Activated CD4-positive, alpha-beta T cell treated with anti-CD3 and anti-CD28 coated beads, Interleukin-2, amount 10 ng/mL, durations not matched to agents 24 days and 14 days (primary cell): ENCODE data around the gene CHCHD6. TPM values are rescaled to one million over a fixed set of nuclear protein-coding genes. Genes with fewer than 3 reads are reported as not detected.

Experiments used
- DNase-seq: peaks from one replicate; pipeline ENCODE4 v3.0.0; 2022
- H3K27ac Mint-ChIP-seq: one replicate; pipeline ENCODE4 v1.8.0; 2022; ENCODE audit warnings: mild to moderate bottlenecking, mixed read lengths
- H3K27me3 Mint-ChIP-seq: one replicate; pipeline ENCODE4 v1.8.0; 2022; ENCODE audit warnings: mixed read lengths
- H3K36me3 Mint-ChIP-seq: one replicate; pipeline ENCODE4 v1.8.0; 2022; ENCODE audit warnings: low read depth, mild to moderate bottlenecking, mixed read lengths
- H3K4me1 Mint-ChIP-seq: one replicate; pipeline ENCODE4 v1.8.0; 2021; ENCODE audit warnings: mixed read lengths
- H3K4me3 Mint-ChIP-seq: one replicate; pipeline ENCODE4 v1.8.0; 2022; ENCODE audit warnings: mild to moderate bottlenecking, moderate library complexity, mixed read lengths
- H3K9me3 Mint-ChIP-seq: one replicate; pipeline ENCODE4 v1.8.0; 2021; ENCODE audit warnings: mixed read lengths
- intact Hi-C: fragments of 100-400 bp; cut with micrococcal nuclease; formaldehyde crosslinking; loops from one replicate; pipeline ENCODE4 v1.15.1; 2023
- total RNA-seq: library from RNA; stranded (reverse); gene quantifications from 2 replicates; pipeline ENCODE4 v1.2.3, GENCODE V29; 2022

CHCHD6 gene
- total RNA-seq, 1 donor from 2014 or later: 18.5 TPM

DNA sequence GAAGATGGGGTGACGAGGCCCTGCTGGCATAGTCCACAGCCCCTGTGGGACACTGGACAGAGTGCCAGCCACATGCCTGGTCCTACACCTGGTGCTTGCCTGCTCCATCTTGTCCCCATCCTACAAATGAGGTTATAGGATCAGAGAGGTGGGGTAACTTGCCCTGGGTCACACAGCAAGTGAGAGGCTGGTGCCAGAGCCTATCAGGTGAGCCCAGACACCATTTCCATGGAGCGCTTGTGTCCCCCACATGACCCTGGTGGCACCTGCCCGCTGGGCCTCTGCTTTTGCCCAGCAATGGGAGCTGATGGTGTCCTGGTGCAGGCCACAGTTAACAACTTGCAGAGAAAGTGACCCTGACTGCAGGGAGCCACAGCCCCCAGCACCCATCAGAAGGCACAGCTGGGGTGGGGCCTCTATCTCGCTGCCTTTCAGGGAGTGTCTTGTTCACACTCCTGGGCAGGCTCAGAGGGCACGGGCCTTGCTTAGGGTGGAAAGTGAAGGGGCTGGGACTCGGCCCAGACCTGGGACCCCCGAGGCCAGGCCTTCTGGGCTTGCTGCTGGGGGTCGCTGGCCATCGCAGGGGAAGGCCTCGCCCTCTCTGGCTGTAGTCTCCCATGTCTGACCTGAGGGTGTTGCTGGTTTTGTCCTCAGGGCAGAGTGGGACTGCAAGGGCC lies 286.1 kb downstream of the CHCHD6 start:
- intact Hi-C loops: no loop called here
- Mint-ChIP-seq H3K27me3 (no peaks in the 10 kb centered on the region), H3K4me1 (peaks cover 2% of the 10 kb centered on the region)

GRCh38 chr3:126990890-126991289 lies 286.9 kb downstream of the CHCHD6 start:
- Mint-ChIP-seq H3K9me3 (no peaks in the 10 kb centered on the region), H3K4me1 (peaks cover 2% of the 10 kb centered on the region), H3K4me3 (no peak overlapping the region), H3K27me3 (no peaks in the 10 kb centered on the region), H3K36me3 (no peaks in the 10 kb centered on the region), H3K27ac (no peak overlapping the region)
- intact Hi-C loops: no loop called here
- DNase-seq: no peak

More for the DNA sequence above, 286.1 kb downstream of the CHCHD6 start:
- H3K4me3 Mint-ChIP-seq: no peak overlapping the region
- no peaks in the 10 kb centered on the region for H3K9me3 Mint-ChIP-seq
- H3K27ac Mint-ChIP-seq: no peak overlapping the region
- no peak for DNase-seq
- no peaks in the 10 kb centered on the region for H3K36me3 Mint-ChIP-seq

GRCh38 chr3:126991366-126992200 lies 287.5 kb downstream of the CHCHD6 start:
- intact Hi-C loops: no loop called here
- H3K27ac Mint-ChIP-seq: no peak overlapping the region

DNA sequence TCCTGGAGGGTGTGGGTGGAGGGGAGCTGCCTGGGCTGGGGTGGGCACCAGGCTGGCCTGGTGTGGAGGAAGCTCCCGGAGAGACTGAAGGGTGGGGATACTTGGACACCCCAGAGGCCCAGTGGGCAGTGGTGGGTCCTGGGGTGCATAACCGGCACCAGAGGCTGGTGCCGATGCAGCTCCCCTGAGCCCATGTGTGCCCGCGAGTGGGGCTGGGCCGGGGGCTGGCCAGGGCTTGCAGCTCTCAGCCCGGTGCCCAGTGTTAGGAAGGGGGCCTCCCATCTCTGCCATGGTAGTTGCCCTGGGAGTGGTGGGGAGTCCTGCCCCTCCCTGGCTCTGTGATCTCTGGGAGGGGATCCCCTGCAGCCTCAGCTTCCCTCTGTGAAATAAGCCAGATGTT lies 288.2 kb downstream of the CHCHD6 start:
- DNase-seq: no peak
- no peak overlapping the region for H3K4me3 Mint-ChIP-seq
- H3K27ac Mint-ChIP-seq: no peak overlapping the region
- no peaks in the 10 kb centered on the region for H3K36me3 Mint-ChIP-seq
- H3K4me1 Mint-ChIP-seq: peaks cover under 1% of the 10 kb centered on the region
- H3K9me3 Mint-ChIP-seq: no peaks in the 10 kb centered on the region
- intact Hi-C loops: no loop called here
- no peaks in the 10 kb centered on the region for H3K27me3 Mint-ChIP-seq

More at GRCh38 chr3:126991366-126992200, 287.5 kb downstream of the CHCHD6 start:
- no peaks in the 10 kb centered on the region for H3K27me3 Mint-ChIP-seq
- H3K4me1 Mint-ChIP-seq: peaks cover 2% of the 10 kb centered on the region
- no peak overlapping the region for H3K4me3 Mint-ChIP-seq
- no peaks in the 10 kb centered on the region for H3K9me3 Mint-ChIP-seq
- DNase-seq: no peak
- no peaks in the 10 kb centered on the region for H3K36me3 Mint-ChIP-seq

DNA sequence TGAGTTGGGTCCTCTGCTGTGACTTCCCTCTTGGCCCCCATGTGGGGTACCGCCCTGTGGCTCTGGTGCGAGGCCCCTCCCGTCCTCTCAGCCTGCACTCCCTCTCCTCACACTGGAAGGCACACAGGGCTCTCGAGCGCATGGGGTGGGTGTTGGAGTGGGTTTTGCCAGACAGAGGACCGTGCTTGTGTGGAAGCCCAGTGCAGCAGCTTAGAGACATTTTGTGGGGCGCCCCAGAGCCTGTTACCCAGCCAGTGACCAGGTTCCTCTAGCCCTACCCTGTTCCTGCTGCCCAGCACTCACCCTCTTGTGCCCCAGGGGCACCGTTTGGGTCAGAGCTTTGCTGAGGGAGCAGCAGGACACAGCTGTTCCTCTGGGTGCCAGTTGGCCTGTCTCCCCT lies 288.7 kb downstream of the CHCHD6 start:
- Mint-ChIP-seq H3K27me3 (no peaks in the 10 kb centered on the region), H3K36me3 (no peaks in the 10 kb centered on the region), H3K27ac (no peak overlapping the region), H3K4me1 (no peaks in the 10 kb centered on the region), H3K4me3 (no peak overlapping the region), H3K9me3 (no peaks in the 10 kb centered on the region)
- DNase-seq: no peak
- intact Hi-C loops: no loop called here

DNA sequence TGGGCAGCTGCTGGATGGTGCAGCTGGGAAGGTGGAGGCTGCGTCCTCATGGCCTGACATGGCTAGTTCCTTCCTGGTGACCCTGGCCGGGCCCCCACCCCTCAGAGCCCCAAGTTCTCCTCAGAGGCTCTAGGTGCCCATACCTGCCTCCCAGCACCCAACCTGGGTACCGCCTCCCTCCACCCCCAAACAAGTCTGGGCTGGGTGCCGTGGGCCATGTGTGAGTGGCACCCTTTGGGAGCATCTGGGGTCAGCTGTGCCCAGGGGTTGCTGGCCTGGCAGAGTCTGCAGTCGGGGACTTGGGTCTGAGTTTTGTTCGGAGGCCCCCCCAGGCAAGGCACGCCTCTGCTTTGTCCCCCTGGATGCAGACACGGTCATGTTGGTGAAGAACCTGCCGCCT lies 289.4 kb downstream of the CHCHD6 start:
- Mint-ChIP-seq H3K36me3 (no peaks in the 10 kb centered on the region), H3K27me3 (no peaks in the 10 kb centered on the region), H3K4me1 (no peaks in the 10 kb centered on the region), H3K9me3 (no peaks in the 10 kb centered on the region), H3K4me3 (no peak overlapping the region), H3K27ac (no peak overlapping the region)
- no peak for DNase-seq
- intact Hi-C loops: no loop called here

DNA sequence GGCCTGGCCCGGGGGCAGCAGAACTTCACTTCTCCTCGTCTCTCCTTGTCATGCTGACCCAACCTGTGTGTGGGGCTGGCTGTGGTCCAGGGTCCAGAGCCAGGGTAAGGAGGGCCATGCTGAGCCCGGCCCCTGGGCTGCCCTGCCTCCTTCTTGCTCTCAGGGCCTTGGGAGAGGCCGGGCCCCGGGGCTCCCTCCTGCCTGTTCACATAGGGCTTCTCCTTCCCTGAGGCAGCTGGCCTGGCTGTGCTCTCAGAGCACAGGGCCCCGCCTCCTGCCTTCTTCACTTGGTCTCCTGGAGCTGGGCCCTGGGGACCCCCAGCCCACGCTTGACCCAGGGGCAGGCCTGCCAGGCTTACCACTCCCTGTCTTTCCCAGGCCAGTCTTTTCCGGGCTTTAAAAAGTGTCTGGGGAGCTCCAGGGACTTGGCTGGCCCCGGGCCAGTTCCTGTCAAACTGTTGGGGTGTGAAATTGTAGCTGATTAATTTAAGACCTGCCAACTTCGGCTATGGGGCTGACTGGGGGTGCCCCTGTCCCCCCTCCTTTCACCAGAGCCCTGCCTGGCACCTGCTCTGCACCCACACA lies 290.7 kb downstream of the CHCHD6 start:
- Mint-ChIP-seq H3K36me3 (no peaks in the 10 kb centered on the region), H3K4me1 (no peaks in the 10 kb centered on the region), H3K27me3 (no peaks in the 10 kb centered on the region), H3K27ac (no peak overlapping the region), H3K9me3 (no peaks in the 10 kb centered on the region), H3K4me3 (no peak overlapping the region)
- no peak for DNase-seq
- intact Hi-C loops: no loop called here

GRCh38 chr3:126995254-126995780 lies 291.3 kb downstream of the CHCHD6 start:
- Mint-ChIP-seq H3K36me3 (no peaks in the 10 kb centered on the region), H3K27me3 (no peaks in the 10 kb centered on the region), H3K9me3 (no peaks in the 10 kb centered on the region), H3K27ac (no peak overlapping the region), H3K4me3 (no peak overlapping the region), H3K4me1 (no peaks in the 10 kb centered on the region)
- no peak for DNase-seq
- intact Hi-C loops: no loop called here

DNA sequence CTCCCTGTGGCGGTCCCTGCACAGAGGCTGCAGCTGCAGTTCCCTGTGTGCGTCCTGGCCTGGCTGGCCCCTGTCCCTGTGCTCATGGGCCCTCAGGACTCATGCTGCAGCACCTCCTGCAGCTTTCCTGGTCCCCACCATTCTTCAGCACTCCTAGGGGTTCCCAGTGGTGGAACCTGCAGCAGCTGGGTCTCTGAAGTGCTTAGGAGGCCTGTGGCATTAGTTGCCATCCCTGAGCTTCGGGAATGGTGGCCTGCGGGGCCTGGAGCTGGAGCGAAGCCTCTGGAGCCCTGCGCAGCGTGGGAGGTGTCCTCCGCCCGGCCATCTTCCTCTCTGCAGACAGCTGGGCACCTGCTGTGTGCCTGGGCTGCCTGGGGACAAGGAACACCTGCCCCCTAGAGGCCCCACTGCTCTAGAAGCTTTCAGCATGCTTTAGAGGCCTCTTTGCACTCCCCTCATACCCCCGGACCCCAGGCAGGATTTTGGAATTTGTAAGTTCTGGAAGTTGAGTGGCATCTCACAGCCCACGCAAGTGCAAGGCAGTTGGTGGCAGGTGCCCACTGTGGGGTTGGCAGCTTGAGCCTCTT lies 292.0 kb downstream of the CHCHD6 start:
- H3K27me3 Mint-ChIP-seq: no peaks in the 10 kb centered on the region
- no peak overlapping the region for H3K27ac Mint-ChIP-seq
- no peak for DNase-seq
- H3K36me3 Mint-ChIP-seq: no peaks in the 10 kb centered on the region
- intact Hi-C loops: no loop called here
- H3K4me1 Mint-ChIP-seq: no peaks in the 10 kb centered on the region
- no peak overlapping the region for H3K4me3 Mint-ChIP-seq
- no peaks in the 10 kb centered on the region for H3K9me3 Mint-ChIP-seq

GRCh38 chr3:126996905-126997304 lies 292.9 kb downstream of the CHCHD6 start:
- Mint-ChIP-seq H3K27me3 (no peaks in the 10 kb centered on the region), H3K4me1 (no peaks in the 10 kb centered on the region), H3K4me3 (no peak overlapping the region), H3K36me3 (no peaks in the 10 kb centered on the region), H3K9me3 (no peaks in the 10 kb centered on the region), H3K27ac (no peak overlapping the region)
- no peak for DNase-seq
- intact Hi-C loops: no loop called here

DNA sequence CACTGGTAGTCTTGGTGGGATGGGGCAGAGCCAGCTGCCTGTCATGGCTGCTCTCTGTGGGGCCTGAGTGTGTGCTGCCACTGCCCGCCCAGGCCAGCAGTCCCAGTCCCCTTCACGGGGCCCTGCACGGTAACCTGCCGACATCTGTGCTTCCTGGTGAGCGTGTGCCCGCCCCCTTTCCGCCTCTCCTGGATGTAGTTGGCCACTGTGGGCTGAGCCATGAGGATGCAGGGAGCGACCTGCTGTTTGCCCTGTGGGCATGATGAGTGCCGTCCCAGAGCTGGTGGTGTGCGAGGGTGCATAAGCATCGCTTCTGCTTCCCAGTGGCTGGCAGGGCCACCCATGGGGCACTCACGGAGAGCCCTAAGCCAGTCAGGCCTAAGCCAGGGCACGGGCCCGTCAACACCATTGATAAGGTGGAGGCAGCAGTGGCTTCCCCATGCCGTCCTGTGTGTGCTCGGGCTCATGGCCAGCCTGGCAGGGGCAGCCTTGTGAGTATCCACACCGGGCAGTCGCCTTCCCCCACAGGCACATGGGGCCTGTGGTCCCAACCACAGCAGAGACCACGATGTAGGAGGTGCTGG lies 293.5 kb downstream of the CHCHD6 start:
- DNase-seq: no peak
- Mint-ChIP-seq H3K36me3 (no peaks in the 10 kb centered on the region), H3K27me3 (no peaks in the 10 kb centered on the region), H3K27ac (no peak overlapping the region), H3K4me1 (no peaks in the 10 kb centered on the region), H3K4me3 (no peak overlapping the region), H3K9me3 (no peaks in the 10 kb centered on the region)
- intact Hi-C loops: no loop called here

DNA sequence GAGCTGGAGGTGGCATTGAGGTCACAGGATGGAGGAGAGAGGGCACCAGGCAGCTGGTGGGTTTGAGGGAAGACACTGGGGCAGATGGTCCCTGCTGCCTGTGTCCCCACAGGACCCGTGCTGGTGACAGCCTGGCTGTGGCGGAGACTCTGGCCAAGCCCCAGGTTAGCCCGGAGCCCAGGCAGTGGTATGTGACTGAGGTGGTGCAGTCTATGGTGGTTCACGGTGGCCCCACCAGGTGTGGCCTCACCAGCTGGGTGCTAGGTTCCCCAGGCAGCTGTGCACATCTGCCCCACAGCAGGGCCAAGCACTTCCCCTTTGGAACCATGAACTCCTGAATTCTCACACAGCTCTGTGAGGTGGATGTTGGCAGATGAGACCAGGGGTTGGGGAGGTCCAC lies 294.3 kb downstream of the CHCHD6 start:
- no peak for DNase-seq
- Mint-ChIP-seq H3K27ac (no peak overlapping the region), H3K4me3 (no peak overlapping the region), H3K4me1 (no peaks in the 10 kb centered on the region), H3K36me3 (no peaks in the 10 kb centered on the region), H3K9me3 (no peaks in the 10 kb centered on the region), H3K27me3 (no peaks in the 10 kb centered on the region)
- intact Hi-C loops: no loop called here

GRCh38 chr3:126998728-126999127 lies 294.7 kb downstream of the CHCHD6 start:
- DNase-seq: no peak
- H3K36me3 Mint-ChIP-seq: no peaks in the 10 kb centered on the region

More at GRCh38 chr3:126998728-126999127, 294.7 kb downstream of the CHCHD6 start:
- no peaks in the 10 kb centered on the region for H3K4me1 Mint-ChIP-seq
- no peak overlapping the region for H3K27ac Mint-ChIP-seq
- no peak overlapping the region for H3K4me3 Mint-ChIP-seq
- H3K27me3 Mint-ChIP-seq: no peaks in the 10 kb centered on the region
- intact Hi-C loops: no loop called here
- H3K9me3 Mint-ChIP-seq: no peaks in the 10 kb centered on the region
